ENCODE data around the gene PDAP1.
A peak's percentile ranks its signal among the peaks of the same experiment; 100 is the strongest.
"Not testable (repeated sequence)": the region's sequence is repeated elsewhere in the genome, so short reads cannot be mapped to it uniquely, and the experiment has no call there.

PDAP1 gene

GRCh38 chr7:99408379-99409191 lies at the start of gene PDAP1, which contains the start of gene BUD31:
PDAP1 (minus strand) TSS chr7:99408597; CDS start chr7:99408548, 49 bp downstream.
BUD31 (plus strand) TSS chr7:99408969; CDS start chr7:99411093, 2,124 bp downstream.
- peak; percentile 84 for DNase-seq (ENCODE audit: low read depth, low spot score)

- no peak for DNase-seq (ENCODE audit: low read depth, low spot score)
Observed at GRCh38 chr7:99457650-99458493, 49.5 kb upstream of the PDAP1 start.

- DNase-seq (ENCODE audit: low read depth, low spot score), result no peak
Observed at GRCh38 chr7:99457050-99457649, 48.8 kb upstream of the PDAP1 start.

- no peak for DNase-seq (ENCODE audit: low read depth, low spot score)
Observed at GRCh38 chr7:99456288-99456687, 47.9 kb upstream of the PDAP1 start.

GRCh38 chr7:99455874-99456273 lies 47.5 kb upstream of the PDAP1 start:
- DNase-seq (ENCODE audit: low read depth, low spot score), result no peak

GRCh38 chr7:99453105-99453504 lies 44.7 kb upstream of the PDAP1 start:
- no peak for DNase-seq (ENCODE audit: low read depth, low spot score)

- DNase-seq (ENCODE audit: low read depth, low spot score), result no peak
Observed at GRCh38 chr7:99452541-99452940, 44.1 kb upstream of the PDAP1 start.

- DNase-seq (ENCODE audit: low read depth, low spot score), result no peak
Observed at GRCh38 chr7:99451936-99452335, 43.5 kb upstream of the PDAP1 start.

- DNase-seq (ENCODE audit: low read depth, low spot score), result no peak
Observed at GRCh38 chr7:99449326-99449725, 40.9 kb upstream of the PDAP1 start.

- DNase-seq (ENCODE audit: low read depth, low spot score), result no peak
Observed at GRCh38 chr7:99448855-99449254, 40.5 kb upstream of the PDAP1 start.

GRCh38 chr7:99447943-99448342 lies 39.5 kb upstream of the PDAP1 start:
- no peak for DNase-seq (ENCODE audit: low read depth, low spot score)

GRCh38 chr7:99446096-99446495 lies 37.7 kb upstream of the PDAP1 start:
- DNase-seq (ENCODE audit: low read depth, low spot score), result no peak

- no peak for DNase-seq (ENCODE audit: low read depth, low spot score)
Observed at GRCh38 chr7:99440195-99440594, 31.8 kb upstream of the PDAP1 start.

- peak; percentile 82 for DNase-seq (ENCODE audit: low read depth, low spot score)
Observed at GRCh38 chr7:99438573-99439480, 30.4 kb upstream of the PDAP1 start, which contains the start of the genes CPSF4 and PTCD1. CPSF4 (plus strand) TSS chr7:99438943; CDS start chr7:99439083, 140 bp downstream. PTCD1 (minus strand) TSS chr7:99438798; CDS start chr7:99435242, 3,556 bp downstream.

- DNase-seq (ENCODE audit: low read depth, low spot score), result no peak
Observed at GRCh38 chr7:99437946-99438572, 29.7 kb upstream of the PDAP1 start.

- DNase-seq (ENCODE audit: low read depth, low spot score), result no peak
Observed at GRCh38 chr7:99433158-99433557, 24.8 kb upstream of the PDAP1 start.

GRCh38 chr7:99431756-99432540 lies 23.6 kb upstream of the PDAP1 start:
- not testable (repeated sequence) for DNase-seq (ENCODE audit: low read depth, low spot score)

- no peak for DNase-seq (ENCODE audit: low read depth, low spot score)
Observed at GRCh38 chr7:99429756-99430155, 21.4 kb upstream of the PDAP1 start.

GRCh38 chr7:99428972-99429566 lies 20.7 kb upstream of the PDAP1 start:
- DNase-seq (ENCODE audit: low read depth, low spot score), result no peak

Data from activated naive CD8-positive, alpha-beta T cell treated with anti-CD3 and anti-CD28 coated beads, Interleukin-2, amount 50 U/mL, for 16 hours (primary cell).